H9 (cell line): ENCODE measurements around the gene CDR2. TPM values are rescaled to one million over a fixed set of nuclear protein-coding genes. Genes with fewer than 3 reads are reported as not detected.

Experiments
- DNase-seq: peaks from one replicate; pipeline ENCODE4 v3.0.0-alpha.2; 2017
- H2AFZ ChIP-seq: one replicate; pipeline ENCODE4 v1.6.1; 2013; ENCODE audit warnings: mild to moderate bottlenecking, low read length, control low read depth, moderate library complexity
- H2AK5ac ChIP-seq: 2 replicates; pipeline ENCODE4 v1.6.1; 2013; ENCODE audit warnings: low read length, control low read depth, mixed read lengths; ENCODE audit not compliant: insufficient read length
- H2BK120ac ChIP-seq: one replicate; pipeline ENCODE4 v1.6.1; 2013; ENCODE audit warnings: low read depth, mild to moderate bottlenecking, low read length, control low read depth, inconsistent platforms; ENCODE audit not compliant: poor library complexity, severe bottlenecking
- H2BK12ac ChIP-seq: 2 replicates; pipeline ENCODE4 v1.6.1; 2013; ENCODE audit warnings: low read length, control low read depth, mixed read lengths, low read depth; ENCODE audit not compliant: insufficient read length
- H2BK15ac ChIP-seq: 2 replicates; pipeline ENCODE4 v1.6.1; 2013; ENCODE audit warnings: low read depth, low read length, control low read depth
- H2BK20ac ChIP-seq: one replicate; pipeline ENCODE4 v1.6.1; 2013; ENCODE audit warnings: low read depth, mild to moderate bottlenecking, low read length, control low read depth, inconsistent platforms; ENCODE audit not compliant: poor library complexity, severe bottlenecking
- H2BK5ac ChIP-seq: 2 replicates; pipeline ENCODE4 v1.6.1; 2013; ENCODE audit warnings: low read length, control low read depth, mixed read lengths; ENCODE audit not compliant: insufficient read length
- H3K14ac ChIP-seq: 2 replicates; pipeline ENCODE4 v1.6.1; 2013; ENCODE audit warnings: low read length, control low read depth; ENCODE audit not compliant: insufficient read depth
- H3K18ac ChIP-seq: 2 replicates; pipeline ENCODE4 v1.6.1; 2013; ENCODE audit warnings: low read depth, mild to moderate bottlenecking, mixed read lengths, low read length, control low read depth; ENCODE audit not compliant: insufficient read length
- H3K23ac ChIP-seq: 2 replicates; pipeline ENCODE4 v1.6.1; 2013; ENCODE audit warnings: low read length, control low read depth, mixed read lengths, low read depth; ENCODE audit not compliant: insufficient read length
- H3K23me2 ChIP-seq: 2 replicates; pipeline ENCODE4 v1.6.1; 2013; ENCODE audit warnings: low read depth, mild to moderate bottlenecking, mixed read lengths, low read length, control low read depth; ENCODE audit not compliant: insufficient read length, poor library complexity, severe bottlenecking
- H3K27ac ChIP-seq: 2 replicates; pipeline ENCODE4 v1.5.1; 2013; ENCODE audit warnings: low read length, control low read depth, mixed read lengths, low read depth; ENCODE audit not compliant: insufficient read length
- H3K27me3 ChIP-seq: 2 replicates; pipeline ENCODE4 v1.6.1; 2013; ENCODE audit warnings: low read length, control low read depth, inconsistent platforms; ENCODE audit not compliant: insufficient read depth
- H3K4ac ChIP-seq: 2 replicates; pipeline ENCODE4 v1.6.1; 2013; ENCODE audit warnings: low read depth, mild to moderate bottlenecking, control low read depth, inconsistent platforms, low read length, moderate library complexity
- H3K4me1 ChIP-seq: 2 replicates; pipeline ENCODE4 v1.6.1; 2013; ENCODE audit warnings: low read length, control low read depth, inconsistent platforms; ENCODE audit not compliant: insufficient read depth
- H3K4me2 ChIP-seq: 2 replicates; pipeline ENCODE4 v1.6.1; 2013; ENCODE audit warnings: low read length, control low read depth, mixed read lengths; ENCODE audit not compliant: insufficient read length, insufficient read depth
- H3K56ac ChIP-seq: 2 replicates; pipeline ENCODE4 v1.6.1; 2013; ENCODE audit warnings: low read depth, mild to moderate bottlenecking, mixed read lengths, low read length, control low read depth; ENCODE audit not compliant: insufficient read length
- H3K79me1 ChIP-seq: 2 replicates; pipeline ENCODE4 v1.6.1; 2013; ENCODE audit warnings: low read depth, mild to moderate bottlenecking, moderate library complexity, low read length, control low read depth, inconsistent platforms; ENCODE audit not compliant: insufficient read depth, poor library complexity, severe bottlenecking
- H3K79me2 ChIP-seq: 2 replicates; pipeline ENCODE4 v1.6.1; 2013; ENCODE audit warnings: low read length, control low read depth, inconsistent platforms; ENCODE audit not compliant: insufficient read depth
- H3K9ac ChIP-seq: 2 replicates; pipeline ENCODE4 v1.6.1; 2013; ENCODE audit warnings: low read length, control low read depth, mixed read lengths; ENCODE audit not compliant: insufficient read length; ENCODE audit errors: extremely low read depth
- H3K9me3 ChIP-seq: one replicate; pipeline ENCODE4 v1.6.1; 2013; ENCODE audit warnings: low read depth, low read length, inconsistent platforms; ENCODE audit not compliant: control insufficient read depth
- H3T11ph ChIP-seq: one replicate; pipeline ENCODE4 v1.6.1; 2013; ENCODE audit warnings: mild to moderate bottlenecking, low read length, control low read depth, inconsistent platforms
- H4K20me1 ChIP-seq: one replicate; pipeline ENCODE4 v1.6.1; 2013; ENCODE audit not compliant: control insufficient read depth, insufficient read length, insufficient read depth
- H4K5ac ChIP-seq: 2 replicates; pipeline ENCODE4 v1.6.1; 2013; ENCODE audit warnings: low read depth, mild to moderate bottlenecking, mixed read lengths, low read length, control low read depth; ENCODE audit not compliant: insufficient read length
- H4K8ac ChIP-seq: replicated peaks from 2 replicates; pipeline ENCODE4 v1.6.1; 2013; ENCODE audit warnings: low read length, control low read depth, mixed read lengths, low read depth; ENCODE audit not compliant: insufficient read length
- H4K91ac ChIP-seq: 2 replicates; pipeline ENCODE4 v1.6.1; 2013; ENCODE audit warnings: low read depth, mild to moderate bottlenecking, moderate library complexity, mixed read lengths, low read length, control low read depth; ENCODE audit not compliant: insufficient read length
- H3K27ac Mint-ChIP-seq, 3 experiments: 2 replicates in 2 of 3; 3 replicates in 1 of 3; pipeline ENCODE4 v1.8.0; 2020 to 2021; ENCODE audit warnings: mixed read lengths in 3 of 3, mild to moderate bottlenecking in 1 of 3, moderate library complexity in 1 of 3
- H3K27me3 Mint-ChIP-seq: 2 replicates; pipeline ENCODE4 v1.8.0; 2021; ENCODE audit warnings: low read depth, mild to moderate bottlenecking, moderate library complexity, mixed read lengths
- H3K36me3 Mint-ChIP-seq, 3 experiments: 2 replicates in 2 of 3; 3 replicates in 1 of 3; pipeline ENCODE4 v1.8.0; 2020 to 2021; ENCODE audit warnings: low read depth in 3 of 3, mixed read lengths in 3 of 3; ENCODE audit not compliant: insufficient read depth in 1 of 3
- H3K4me1 Mint-ChIP-seq, 2 experiments: 2 replicates each; pipeline ENCODE4 v1.8.0; 2020; ENCODE audit warnings: mixed read lengths in 2 of 2
- H3K4me3 Mint-ChIP-seq, 2 experiments: 2 replicates in 1 of 2; 3 replicates in 1 of 2; pipeline ENCODE4 v1.8.0; 2020 to 2021; ENCODE audit warnings: mild to moderate bottlenecking in 2 of 2, mixed read lengths in 2 of 2, moderate library complexity in 1 of 2
- H3K9me3 Mint-ChIP-seq, 2 experiments: 2 replicates in 1 of 2; 3 replicates in 1 of 2; pipeline ENCODE4 v1.8.0; 2020; ENCODE audit warnings: mild to moderate bottlenecking in 2 of 2, mixed read lengths in 2 of 2, moderate library complexity in 1 of 2
- CTCF ChIP-seq: fragments of 200-600 bp; sonication (generic); conservative IDR thresholded peaks from 3 replicates; pipeline ENCODE4 v1.8.0; 2021; ENCODE audit warnings: antibody characterized with exemption, mild to moderate bottlenecking
- WGBS: extraction: QIAGEN DNeasy Blood & Tissue Kit; methylation state at CpG from one replicate; pipeline ENCODE4 v1.1.7; 2013; ENCODE audit warnings: missing lambda C conversion rate, low lambda C conversion rate, mixed read lengths; ENCODE audit not compliant: insufficient read length; ENCODE audit errors: extremely low coverage; 5-methylcytosine and 5-hydroxymethylcytosine counted together
- total RNA-seq: library from RNA; stranded (reverse); gene quantifications from 2 replicates; pipeline ENCODE4 v1.2.1, GENCODE V29; 2021

Gene CDR2
- total RNA-seq, 1 experiment from 2014 or later, result 33.4 TPM

DNA sequence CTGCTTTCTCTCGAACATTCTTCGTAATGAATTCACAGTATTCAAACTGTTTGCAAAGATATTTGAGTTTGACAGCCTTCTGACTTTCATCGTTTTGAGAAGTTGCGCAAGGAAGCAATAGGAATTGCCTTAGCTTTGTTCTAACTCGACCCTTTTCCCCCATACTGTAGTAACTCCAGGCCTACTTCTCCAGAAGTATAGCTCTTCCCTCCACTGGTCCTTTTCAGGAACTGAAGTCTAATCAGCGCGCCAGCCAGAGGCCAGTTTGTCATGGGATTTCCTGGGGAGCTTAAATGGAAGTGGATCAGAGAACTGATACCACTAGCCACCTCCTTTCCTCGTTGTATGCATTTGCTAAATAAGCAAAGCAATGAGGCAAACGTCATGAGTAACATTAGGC is 27.9 kb downstream of the CDR2 start:
- Histone ChIP-seq H3K27me3 (no peaks in the 10 kb centered on the region), H2BK120ac (no peak overlapping the region), H3K18ac (no peak overlapping the region), H4K5ac (no peak overlapping the region), H3K79me2 (no peaks in the 10 kb centered on the region), H3K27ac (no peak overlapping the region), H2BK20ac (no peak overlapping the region), H2AK5ac (no peak overlapping the region), H3K4ac (no peak overlapping the region), H3K14ac (no peak overlapping the region), H4K91ac (no peak overlapping the region), H4K20me1 (no peaks in the 10 kb centered on the region), H3K9ac (no peak overlapping the region), H3K79me1 (no peaks in the 10 kb centered on the region), H3K4me1 (no peaks in the 10 kb centered on the region), H4K8ac (no peak overlapping the region), H3T11ph (no peak overlapping the region), H2BK5ac (no peak overlapping the region), H2BK15ac (no peak overlapping the region), H3K23me2 (no peaks in the 10 kb centered on the region), H3K4me2 (no peak overlapping the region), H3K23ac (no peak overlapping the region), H2AFZ (no peak overlapping the region), H2BK12ac (no peak overlapping the region), H3K9me3 (no peaks in the 10 kb centered on the region), H3K56ac (no peak overlapping the region)
- H3K9me3 Mint-ChIP-seq, result peaks cover 0 to under 1% of the 10 kb centered on the region in 2 experiments; a peak in 1 of 5 replicates
- 0 out of 7 replicates have a peak overlapping the region, but pooled peaks of 1 of the 3 experiments have one; percentile 14 for H3K27ac Mint-ChIP-seq
- no peak overlapping the region for H3K4me3 Mint-ChIP-seq
- H3K27me3 Mint-ChIP-seq, result no peaks in the 10 kb centered on the region
- no peak for DNase-seq
- peaks cover 34 to 63% (median 58%) of the 10 kb centered on the region in 3 experiments for H3K36me3 Mint-ChIP-seq
- no peaks in the 10 kb centered on the region for H3K4me1 Mint-ChIP-seq
- WGBS, result no CpG with 5 or more reads among the region's 9 CpGs
- TF ChIP-seq CTCF, result no peak
